ENCODE measurements around the gene MTMR4.

MTMR4 gene

DNA sequence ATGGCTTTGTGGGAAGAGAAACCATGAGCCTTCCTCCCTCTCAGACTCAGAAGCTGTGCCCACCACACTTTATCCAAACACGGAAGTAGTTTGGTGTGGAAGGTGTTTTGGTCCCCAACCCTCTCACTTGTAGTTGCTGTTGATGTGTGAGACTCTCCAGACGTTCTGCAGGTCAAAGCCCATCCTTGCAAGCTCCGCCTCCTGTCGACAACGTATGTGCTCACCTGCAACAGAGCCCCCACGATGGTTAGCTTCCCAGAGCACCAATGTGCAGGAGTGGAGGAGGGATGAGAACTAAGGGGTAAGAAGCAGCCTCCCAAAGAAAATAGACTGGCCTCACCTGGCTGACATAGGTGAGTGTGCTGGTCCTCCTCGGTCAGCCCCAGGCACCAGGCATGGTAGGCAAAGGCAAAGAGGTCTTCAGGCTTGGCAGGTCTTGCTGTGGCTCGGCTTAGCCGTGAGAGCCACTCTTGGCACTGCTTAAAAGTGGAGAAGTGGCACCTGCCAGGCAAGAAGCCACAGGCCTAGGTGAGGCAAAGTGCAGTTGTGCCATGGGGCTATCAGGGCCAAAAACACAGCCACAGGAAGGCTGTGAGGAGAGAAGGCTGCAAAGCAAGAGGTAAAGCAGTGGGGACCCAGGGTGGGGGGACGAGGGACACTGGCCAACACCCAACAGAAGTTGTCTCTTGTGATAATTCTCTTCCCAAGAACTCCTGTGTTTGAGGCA, 5.9 kb downstream of the MTMR4 start:
- no peak overlapping the region for H3K4me3 ChIP-seq (ENCODE audit: low read length)
- H3K27me3 ChIP-seq (ENCODE audit: control insufficient read depth, low read length): no peaks in the 10 kb centered on the region
- no peaks in the 10 kb centered on the region for H3K9me3 ChIP-seq (ENCODE audit: control insufficient read depth, insufficient read depth, low read length)
- H3K4me2 ChIP-seq (ENCODE audit: low read length): no peak overlapping the region
- peaks cover 42% of the 10 kb centered on the region for H3K4me1 ChIP-seq (ENCODE audit: control insufficient read depth, low read length)
- TF ChIP-seq, protein P1, sequence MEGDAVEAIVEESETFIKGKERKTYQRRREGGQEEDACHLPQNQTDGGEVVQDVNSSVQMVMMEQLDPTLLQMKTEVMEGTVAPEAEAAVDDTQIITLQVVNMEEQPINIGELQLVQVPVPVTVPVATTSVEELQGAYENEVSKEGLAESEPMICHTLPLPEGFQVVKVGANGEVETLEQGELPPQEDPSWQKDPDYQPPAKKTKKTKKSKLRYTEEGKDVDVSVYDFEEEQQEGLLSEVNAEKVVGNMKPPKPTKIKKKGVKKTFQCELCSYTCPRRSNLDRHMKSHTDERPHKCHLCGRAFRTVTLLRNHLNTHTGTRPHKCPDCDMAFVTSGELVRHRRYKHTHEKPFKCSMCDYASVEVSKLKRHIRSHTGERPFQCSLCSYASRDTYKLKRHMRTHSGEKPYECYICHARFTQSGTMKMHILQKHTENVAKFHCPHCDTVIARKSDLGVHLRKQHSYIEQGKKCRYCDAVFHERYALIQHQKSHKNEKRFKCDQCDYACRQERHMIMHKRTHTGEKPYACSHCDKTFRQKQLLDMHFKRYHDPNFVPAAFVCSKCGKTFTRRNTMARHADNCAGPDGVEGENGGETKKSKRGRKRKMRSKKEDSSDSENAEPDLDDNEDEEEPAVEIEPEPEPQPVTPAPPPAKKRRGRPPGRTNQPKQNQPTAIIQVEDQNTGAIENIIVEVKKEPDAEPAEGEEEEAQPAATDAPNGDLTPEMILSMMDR (IDR thresholded peaks at IDR 0.05; ENCODE audit: low read depth, low read length, poor library complexity, severe bottlenecking): no peak
- no peak for TF ChIP-seq EZH2phosphoT487 (IDR thresholded peaks at IDR 0.05; ENCODE audit: borderline replicate concordance, low read length)
- H3F3A ChIP-seq (ENCODE audit: control insufficient read depth, insufficient read depth): no peaks in the 10 kb centered on the region
- peaks cover 95% of the 10 kb centered on the region for H3K36me3 ChIP-seq (ENCODE audit: control insufficient read depth, low read length)
- H3K79me2 ChIP-seq (ENCODE audit: control insufficient read depth, low read length): peaks cover 12% of the 10 kb centered on the region
- H3K9me2 ChIP-seq (replicated peaks; ENCODE audit: control insufficient read depth, low read length): no peaks in the 10 kb centered on the region
- H4K20me1 ChIP-seq (ENCODE audit: control insufficient read depth, insufficient read depth, low read depth, low read length): no peaks in the 10 kb centered on the region
- H3K27ac ChIP-seq (ENCODE audit: low read depth, low read length): no peak overlapping the region

GRCh38 chr17:58507123-58507634, 7.3 kb downstream of the MTMR4 start:
- no peak overlapping the region for H3K4me2 ChIP-seq (ENCODE audit: low read length)
- H3K27ac ChIP-seq (ENCODE audit: low read depth, low read length): no peak overlapping the region
- peaks cover 29% of the 10 kb centered on the region for H3K4me1 ChIP-seq (ENCODE audit: control insufficient read depth, low read length)
- H3K4me3 ChIP-seq (ENCODE audit: low read length): no peak overlapping the region
- H3F3A ChIP-seq (ENCODE audit: control insufficient read depth, insufficient read depth): no peaks in the 10 kb centered on the region
- H3K27me3 ChIP-seq (ENCODE audit: control insufficient read depth, low read length): no peaks in the 10 kb centered on the region
- H3K9me2 ChIP-seq (replicated peaks; ENCODE audit: control insufficient read depth, low read length): no peaks in the 10 kb centered on the region
- TF ChIP-seq, protein P1 (IDR thresholded peaks at IDR 0.05; ENCODE audit: low read depth, low read length, poor library complexity, severe bottlenecking): no peak
- TF ChIP-seq EZH2phosphoT487 (IDR thresholded peaks at IDR 0.05; ENCODE audit: borderline replicate concordance, low read length): no peak
- H3K79me2 ChIP-seq (ENCODE audit: control insufficient read depth, low read length): no peaks in the 10 kb centered on the region
- peaks cover 96% of the 10 kb centered on the region for H3K36me3 ChIP-seq (ENCODE audit: control insufficient read depth, low read length)
- H3K9me3 ChIP-seq (ENCODE audit: control insufficient read depth, insufficient read depth, low read length): no peaks in the 10 kb centered on the region
- no peaks in the 10 kb centered on the region for H4K20me1 ChIP-seq (ENCODE audit: control insufficient read depth, insufficient read depth, low read depth, low read length)

DNA sequence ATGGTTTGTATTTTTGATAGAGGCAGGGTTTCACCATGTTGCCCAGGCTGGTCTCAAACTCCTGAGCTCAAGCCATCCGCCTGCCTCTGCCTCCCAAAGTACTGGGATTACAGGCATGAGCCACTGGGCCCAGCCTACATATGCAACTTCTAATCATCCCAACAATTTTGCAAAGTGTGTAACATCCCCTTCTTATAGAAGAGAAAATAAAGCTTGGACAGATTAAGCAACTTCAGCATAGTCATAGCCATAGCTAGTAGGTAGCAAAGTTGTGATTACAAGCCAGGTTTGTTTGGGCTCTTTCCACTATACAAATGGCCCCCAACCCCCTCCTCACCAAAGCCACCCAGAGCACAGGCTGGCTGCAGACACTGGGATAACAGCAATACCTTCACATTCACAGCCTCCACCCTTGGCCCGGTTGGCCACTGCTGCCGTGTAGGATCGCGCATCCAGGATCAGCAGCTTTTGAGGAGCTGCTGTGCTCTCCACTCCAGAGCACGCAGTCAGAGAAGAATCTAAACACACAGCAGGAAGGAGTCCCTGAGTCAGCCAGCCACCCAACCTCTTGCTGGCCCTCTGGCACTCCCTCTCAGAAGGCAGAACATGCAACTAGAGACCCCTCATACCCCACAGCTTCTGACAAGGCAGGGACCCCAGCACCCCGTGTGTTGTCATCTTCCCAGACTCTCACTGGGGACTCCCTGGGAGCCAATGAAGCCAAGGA, 7.9 kb downstream of the MTMR4 start:
- Histone ChIP-seq H3K9me3 (ENCODE audit: control insufficient read depth, insufficient read depth, low read length) (no peaks in the 10 kb centered on the region), H3K27me3 (ENCODE audit: control insufficient read depth, low read length) (no peaks in the 10 kb centered on the region), H3K9me2 (replicated peaks; ENCODE audit: control insufficient read depth, low read length) (no peaks in the 10 kb centered on the region), H4K20me1 (ENCODE audit: control insufficient read depth, insufficient read depth, low read depth, low read length) (no peaks in the 10 kb centered on the region), H3K4me3 (ENCODE audit: low read length) (no peak overlapping the region), H3K36me3 (ENCODE audit: control insufficient read depth, low read length) (peaks cover 96% of the 10 kb centered on the region), H3K4me1 (ENCODE audit: control insufficient read depth, low read length) (peaks cover 28% of the 10 kb centered on the region), H3F3A (ENCODE audit: control insufficient read depth, insufficient read depth) (no peaks in the 10 kb centered on the region), H3K4me2 (ENCODE audit: low read length) (no peak overlapping the region), H3K79me2 (ENCODE audit: control insufficient read depth, low read length) (no peaks in the 10 kb centered on the region), H3K27ac (ENCODE audit: low read depth, low read length) (no peak overlapping the region)
- TF ChIP-seq, protein P1 (IDR thresholded peaks at IDR 0.05; ENCODE audit: low read depth, low read length, poor library complexity, severe bottlenecking): no peak
- no peak for TF ChIP-seq EZH2phosphoT487 (IDR thresholded peaks at IDR 0.05; ENCODE audit: borderline replicate concordance, low read length)

Measured in DOHH2 (cell line).